Colon (tissue), 2 donors: ENCODE data around the gene MAN2B2.

Experiments used
- FAIRE-seq: peaks from 2 replicates; lab custom pipeline; 2012; peaks lifted over from hg19 to GRCh38; lab: Jason Lieb, UNC
- donor health status: control.
- donor health status: control.

Gene MAN2B2

DNA sequence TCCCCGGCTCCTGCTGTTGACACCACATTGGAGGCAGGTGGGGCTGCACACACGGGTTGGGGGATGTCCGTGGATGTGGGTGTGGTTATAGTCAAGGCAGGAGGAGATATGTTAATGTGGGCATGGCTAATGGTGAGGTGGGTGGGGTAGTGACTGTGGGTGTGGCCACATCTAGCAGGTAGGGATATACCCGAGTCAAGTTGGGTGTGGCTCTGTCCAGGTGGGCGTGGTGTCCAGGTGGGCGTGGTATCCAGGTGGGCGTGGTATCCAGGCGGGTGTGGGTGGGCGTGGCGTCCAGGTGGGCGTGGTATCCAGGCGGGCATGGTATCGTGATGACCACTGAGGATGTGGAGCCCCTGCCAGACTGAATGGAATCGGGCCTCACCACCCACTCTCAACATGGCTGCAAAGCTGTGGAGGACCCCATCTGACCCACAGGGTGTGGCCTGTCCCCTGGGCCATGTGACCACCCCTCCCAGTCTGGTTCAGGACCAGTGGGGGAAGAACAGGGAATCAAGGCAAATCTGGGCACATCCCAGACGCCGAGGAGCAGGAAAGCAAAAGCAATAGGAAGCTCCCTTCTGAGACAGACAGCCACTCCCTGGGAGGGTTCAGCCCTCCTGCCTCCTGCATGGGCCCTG is 21.0 kb downstream of the MAN2B2 start:
- no peak for FAIRE-seq

DNA sequence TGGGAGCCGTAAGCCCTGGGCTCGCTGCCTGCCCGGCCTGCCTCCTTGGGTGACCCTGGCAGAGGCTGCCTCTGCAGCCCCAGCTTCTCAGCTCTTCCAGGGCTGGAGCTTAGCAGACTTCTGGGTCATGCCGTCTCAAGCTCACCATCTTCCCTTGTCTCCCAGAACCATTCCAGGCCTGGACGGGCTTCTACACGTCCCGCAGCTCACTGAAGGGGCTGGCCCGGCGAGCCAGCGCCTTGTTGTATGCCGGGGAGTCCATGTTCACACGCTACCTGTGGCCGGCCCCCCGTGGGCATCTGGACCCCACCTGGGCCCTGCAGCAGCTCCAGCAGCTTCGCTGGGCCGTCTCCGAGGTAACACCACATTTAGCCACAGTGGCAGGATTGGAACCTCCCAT is 22.0 kb downstream of the MAN2B2 start:
- FAIRE-seq: no peak

GRCh38 chr4:6598127-6598526 is 23.1 kb downstream of the MAN2B2 start:
- no peak for FAIRE-seq

DNA sequence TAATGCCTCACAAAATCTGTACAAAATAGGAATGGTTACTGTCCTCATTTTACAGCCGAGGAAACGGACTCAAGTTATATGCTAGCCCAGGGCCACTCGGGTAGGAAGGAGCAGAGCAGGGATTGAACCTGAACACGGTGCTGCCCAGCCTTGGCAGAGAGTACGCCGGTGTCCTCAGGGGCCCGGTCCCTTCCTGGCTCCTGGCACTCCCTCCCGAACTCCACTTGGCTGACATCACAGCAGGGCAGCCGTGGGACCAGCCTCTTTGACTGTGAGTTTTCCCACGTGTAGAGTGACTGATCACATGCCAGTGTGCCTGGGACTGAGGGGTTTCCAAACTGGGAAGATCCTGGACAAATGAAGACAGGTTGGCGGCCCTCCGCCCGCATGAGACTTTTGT is 23.7 kb downstream of the MAN2B2 start:
- FAIRE-seq: no peak

GRCh38 chr4:6601661-6602250 is 26.8 kb downstream of the MAN2B2 start:
- no peak for FAIRE-seq

- no peak for FAIRE-seq
Measured at GRCh38 chr4:6602289-6602688, 27.3 kb downstream of the MAN2B2 start.

DNA sequence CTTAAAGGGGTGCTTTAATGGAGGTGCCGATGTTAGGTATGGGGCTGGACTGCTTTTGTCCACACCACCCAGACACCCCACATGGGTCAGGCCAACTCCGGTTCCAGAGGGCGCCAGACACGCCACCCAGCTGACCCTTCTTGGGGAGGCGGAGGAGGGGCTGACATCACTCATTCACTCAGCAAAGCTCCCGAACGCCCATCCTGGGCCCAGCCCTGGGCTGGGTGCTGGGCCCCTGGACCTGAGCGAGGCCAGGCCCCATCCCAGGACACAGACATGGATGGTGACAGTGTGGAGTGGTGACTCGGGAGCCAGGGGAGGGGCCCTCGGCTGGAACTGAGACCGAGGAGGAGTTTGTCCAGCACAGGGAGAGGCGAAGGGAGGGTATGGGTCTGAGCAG is 28.1 kb downstream of the MAN2B2 start:
- FAIRE-seq: no peak

- FAIRE-seq: no peak
Measured at GRCh38 chr4:6605114-6605513, 30.1 kb downstream of the MAN2B2 start.

- FAIRE-seq: no peak
Measured at GRCh38 chr4:6605605-6606004, 30.6 kb downstream of the MAN2B2 start.

- FAIRE-seq: no peak
Measured at GRCh38 chr4:6606465-6607235, 31.7 kb downstream of the MAN2B2 start.

DNA sequence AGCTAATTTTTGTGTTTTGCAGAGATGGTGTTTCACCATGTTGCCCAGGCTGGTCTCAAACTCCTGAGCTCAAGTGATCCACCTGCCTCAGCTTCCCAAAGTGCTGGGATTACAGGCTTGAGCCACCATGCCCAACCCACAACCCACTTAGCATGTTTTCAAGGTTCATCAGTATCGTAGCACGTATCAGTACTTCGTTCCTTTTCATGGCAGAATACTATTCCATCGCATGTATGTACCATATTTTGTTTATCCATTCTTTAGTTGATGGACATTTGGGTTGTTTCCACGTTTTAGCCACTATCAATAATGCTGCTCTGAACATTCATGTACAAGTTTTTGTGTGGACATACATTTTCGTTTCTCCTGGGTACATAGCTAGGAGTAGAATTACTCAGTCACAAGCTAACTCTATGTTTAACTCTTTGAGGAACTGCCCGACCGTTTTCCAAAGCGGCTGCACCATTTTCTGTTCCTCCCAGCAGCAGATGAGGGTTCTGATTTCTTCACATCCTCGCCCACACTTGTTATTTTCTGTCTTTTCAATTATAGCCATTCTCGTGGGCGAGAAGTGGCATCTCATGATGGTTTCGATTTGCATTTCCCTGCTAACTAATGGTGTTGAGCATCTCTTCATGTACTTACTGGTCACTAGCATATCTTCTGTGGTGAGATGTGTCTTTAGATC is 32.5 kb downstream of the MAN2B2 start:
- FAIRE-seq: no peak

DNA sequence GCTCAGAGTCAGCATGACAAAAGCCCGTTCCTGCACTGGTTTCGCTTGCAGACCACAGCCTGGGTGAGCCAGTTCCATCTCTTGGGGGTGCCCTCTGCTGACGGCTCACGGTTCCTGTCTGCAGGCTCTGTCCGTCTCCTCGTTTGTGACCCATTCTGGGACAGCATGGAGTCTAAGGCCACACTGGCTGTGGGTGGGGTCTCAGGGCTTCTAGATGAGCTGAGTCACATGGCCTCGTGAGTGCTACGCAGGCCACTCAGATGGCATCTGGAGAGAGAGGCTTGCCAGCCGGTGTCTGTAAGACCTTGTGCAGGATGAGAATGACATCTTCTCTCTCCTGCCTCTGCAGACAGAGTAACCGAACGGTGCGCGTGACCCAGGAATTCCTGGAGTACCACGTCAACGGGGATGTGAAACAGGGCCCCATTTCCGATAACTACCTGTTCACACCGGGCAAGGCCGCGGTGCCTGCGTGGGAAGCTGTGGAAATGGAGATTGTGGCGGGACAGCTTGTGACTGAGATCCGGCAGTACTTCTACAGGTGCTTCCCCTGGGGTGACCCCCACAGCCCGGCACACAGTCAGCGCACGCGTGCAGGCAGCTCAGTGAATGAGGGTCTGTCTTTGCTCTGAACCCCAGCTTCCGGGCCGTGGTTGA is 33.9 kb downstream of the MAN2B2 start:
- FAIRE-seq: no peak

GRCh38 chr4:6609415-6610079 is 34.6 kb downstream of the MAN2B2 start:
- FAIRE-seq: no peak

- FAIRE-seq: no peak
Measured at GRCh38 chr4:6610856-6611430, 36.0 kb downstream of the MAN2B2 start.

DNA sequence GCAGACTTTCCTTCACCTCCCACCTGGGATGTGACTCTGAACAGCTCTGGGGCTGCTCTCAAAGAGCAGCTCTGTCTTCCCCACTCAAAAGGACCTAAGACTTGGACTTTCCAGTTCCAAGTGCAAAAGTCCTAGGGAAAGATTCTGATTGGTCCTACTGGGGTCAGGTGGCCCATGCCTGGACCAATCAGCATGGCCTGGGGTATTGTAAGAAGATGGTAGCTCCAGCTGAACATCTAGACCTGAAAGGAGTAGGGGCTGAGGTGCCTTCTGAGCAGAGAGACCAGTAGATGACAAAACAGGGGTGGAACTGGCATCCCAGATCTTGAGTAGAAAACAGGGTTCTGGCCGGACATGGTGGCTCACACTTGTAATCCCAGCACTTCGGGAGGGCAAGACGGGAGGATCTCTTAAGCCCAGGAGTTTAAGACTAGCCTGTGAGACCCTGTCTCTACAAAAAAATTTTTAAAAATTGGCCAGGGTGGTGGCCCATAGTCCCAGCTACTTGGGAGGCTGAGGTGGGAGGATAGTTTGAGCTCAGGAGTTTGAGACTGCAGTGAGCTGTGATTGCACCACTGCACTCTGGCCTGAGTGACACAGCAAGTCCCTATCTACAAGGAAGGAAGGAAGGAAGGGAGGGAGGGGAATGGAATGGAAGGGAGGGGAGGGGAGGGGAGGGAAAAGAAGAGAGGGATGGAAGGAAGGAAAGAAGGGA is 38.1 kb downstream of the MAN2B2 start:
- no peak for FAIRE-seq

- no peak for FAIRE-seq
Measured at GRCh38 chr4:6613676-6614651, 39.0 kb downstream of the MAN2B2 start.

DNA sequence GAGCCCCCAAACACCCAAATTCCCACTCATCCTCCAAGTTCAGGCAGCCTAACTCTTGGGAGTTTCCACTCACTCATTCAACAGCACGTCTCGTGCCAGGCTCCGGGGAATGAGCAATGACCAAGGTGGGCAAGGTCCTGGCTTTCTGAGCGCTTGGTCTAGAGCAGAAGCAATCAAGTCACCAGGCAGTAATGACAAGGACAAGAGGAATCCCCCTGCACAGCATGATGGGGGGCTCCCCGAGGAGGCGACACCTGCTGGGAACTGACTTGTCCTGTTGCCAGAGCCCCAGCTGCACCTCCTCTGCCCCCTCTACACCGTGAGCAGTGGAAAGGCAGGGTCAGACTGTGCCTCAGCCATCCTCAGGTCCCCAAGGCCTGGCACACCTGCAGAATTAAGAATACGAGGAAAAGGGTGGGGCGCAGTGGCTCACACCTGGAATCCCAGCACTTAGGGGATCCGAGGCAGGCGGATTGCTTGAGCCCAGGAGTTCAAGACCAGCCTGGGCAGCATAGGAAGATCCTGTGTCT is 39.8 kb downstream of the MAN2B2 start:
- FAIRE-seq: no peak

GRCh38 chr4:6616087-6616995 is 41.4 kb downstream of the MAN2B2 start:
- FAIRE-seq: no peak
